Measurements from ENCODE around the gene USP17L18.
"Not testable (repeated sequence)": the region's sequence is repeated elsewhere in the genome, so short reads cannot be mapped to it uniquely, and the experiment has no call there.

Gene USP17L18

DNA sequence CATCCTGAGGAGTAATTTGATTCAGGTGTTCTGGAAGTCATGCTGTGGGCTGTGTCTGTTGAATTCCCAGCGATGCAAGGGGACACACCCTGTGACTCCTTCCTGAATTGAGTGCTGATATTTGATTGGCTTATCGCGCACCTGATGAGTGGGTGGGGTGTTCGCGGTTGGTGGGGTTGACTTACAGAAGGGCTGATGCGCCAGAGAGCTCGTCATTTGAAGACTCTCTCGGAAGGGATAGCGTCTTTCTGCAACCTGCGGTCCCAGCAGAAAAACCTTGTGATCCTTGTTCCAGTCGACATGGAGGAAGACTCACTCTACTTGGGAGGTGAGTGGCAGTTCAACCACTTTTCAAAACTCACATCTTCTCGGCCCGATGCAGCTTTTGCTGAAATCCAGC is 14.1 kb downstream of the USP17L18 start, which contains the start of gene USP17L21:
USP17L21 (plus strand) TSS at position 301 of the 400 bp plus-strand sequence; CDS start at position 301, 0 bp downstream.
- not testable (repeated sequence) for H3K4me2 ChIP-seq (ENCODE audit: low read length); H3K9ac ChIP-seq (ENCODE audit: low read depth, low read length); H3K9me3 ChIP-seq (replicated peaks; ENCODE audit: low read length); H3K27me3 ChIP-seq (ENCODE audit: control insufficient read depth, insufficient read depth, low read length); H3K4me3 ChIP-seq (ENCODE audit: low read length); H3K4me1 ChIP-seq (ENCODE audit: control insufficient read depth, insufficient read depth, low read length); H3K36me3 ChIP-seq (ENCODE audit: insufficient read depth, low read length)

DNA sequence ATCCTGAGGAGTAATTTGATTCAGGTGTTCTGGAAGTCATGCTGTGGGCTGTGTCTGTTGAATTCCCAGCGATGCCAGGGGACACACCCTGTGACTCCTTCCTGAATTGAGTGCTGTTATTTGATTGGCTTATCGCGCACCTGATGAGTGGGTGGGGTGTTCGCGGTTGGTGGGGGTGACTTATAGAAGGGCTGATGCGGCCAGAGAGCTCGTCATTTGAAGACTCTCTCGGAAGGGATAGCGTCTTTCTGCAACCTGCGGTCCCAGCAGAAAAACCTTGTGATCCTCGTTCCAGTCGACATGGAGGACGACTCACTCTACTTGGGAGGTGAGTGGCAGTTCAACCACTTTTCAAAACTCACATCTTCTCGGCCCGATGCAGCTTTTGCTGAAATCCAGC is 18.9 kb downstream of the USP17L18 start, which contains the start of gene USP17L22:
USP17L22 (plus strand) TSS at position 301 of the 400 bp plus-strand sequence; CDS start at position 301, 0 bp downstream.
- H3K4me1 ChIP-seq (ENCODE audit: control insufficient read depth, insufficient read depth, low read length); H3K4me2 ChIP-seq (ENCODE audit: low read length); H3K4me3 ChIP-seq (ENCODE audit: low read length); H3K9ac ChIP-seq (ENCODE audit: low read depth, low read length); H3K36me3 ChIP-seq (ENCODE audit: insufficient read depth, low read length); H3K9me3 ChIP-seq (replicated peaks; ENCODE audit: low read length); H3K27me3 ChIP-seq (ENCODE audit: control insufficient read depth, insufficient read depth, low read length): not testable (repeated sequence)

DNA sequence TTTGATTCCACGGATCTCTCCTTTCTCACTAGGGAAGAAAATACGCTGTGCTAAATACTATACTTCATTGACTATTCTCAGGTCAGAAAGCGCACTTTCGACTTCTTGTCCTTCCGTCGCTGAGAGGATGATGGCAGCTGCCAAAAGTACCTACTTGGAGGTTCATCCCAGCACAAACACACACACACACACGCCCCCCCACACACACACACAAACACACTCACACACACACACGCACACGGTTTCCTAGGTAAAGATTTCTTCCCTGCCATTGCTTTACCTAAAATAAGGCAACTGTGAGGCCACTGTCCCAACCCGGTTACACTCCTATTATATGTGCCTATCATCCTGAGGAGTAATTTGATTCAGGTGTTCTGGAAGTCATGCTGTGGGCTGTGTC is 23.3 kb downstream of the USP17L18 start:
- not testable (repeated sequence) for H3K4me3 ChIP-seq (ENCODE audit: low read length); H3K36me3 ChIP-seq (ENCODE audit: insufficient read depth, low read length); H3K9me3 ChIP-seq (replicated peaks; ENCODE audit: low read length); H3K4me1 ChIP-seq (ENCODE audit: control insufficient read depth, insufficient read depth, low read length); H3K4me2 ChIP-seq (ENCODE audit: low read length); H3K27me3 ChIP-seq (ENCODE audit: control insufficient read depth, insufficient read depth, low read length); H3K9ac ChIP-seq (ENCODE audit: low read depth, low read length)

Measured in skeletal muscle satellite cell (primary cell).